SK-N-SH treated with all-trans-retinoic acid at 6 μM for 48 hours (cell line): Measurements from ENCODE around the gene PPP1CC.

Experiments used
- ARNTL ChIP-seq: fragments of 450-650 bp; formaldehyde crosslinking; IDR thresholded peaks from 2 replicates; pipeline ENCODE4 v1.5.0; 2020; ENCODE audit warnings: low read depth, mild to moderate bottlenecking, moderate library complexity, borderline replicate concordance
- ZFP30 ChIP-seq: fragments of 450-650 bp; formaldehyde crosslinking; IDR thresholded peaks from 2 replicates; pipeline ENCODE4 v1.5.0; 2022; ENCODE audit warnings: mild to moderate bottlenecking, moderate library complexity

GRCh38 chr12:110702081-110702480 is 40.6 kb downstream of the PPP1CC start:
- no peak for TF ChIP-seq ARNTL (CRISPR knock-in tag)
- TF ChIP-seq ZFP30 (CRISPR knock-in tag): no peak
